NCI-H226 (cell line): ENCODE measurements around the gene RASAL1.
A peak's percentile ranks its signal among the peaks of the same experiment; 100 is the strongest.

Experiments
- DNase-seq: peaks from one replicate; pipeline ENCODE4 v3.0.0-alpha.2; 2015

The RASAL1 gene

DNA sequence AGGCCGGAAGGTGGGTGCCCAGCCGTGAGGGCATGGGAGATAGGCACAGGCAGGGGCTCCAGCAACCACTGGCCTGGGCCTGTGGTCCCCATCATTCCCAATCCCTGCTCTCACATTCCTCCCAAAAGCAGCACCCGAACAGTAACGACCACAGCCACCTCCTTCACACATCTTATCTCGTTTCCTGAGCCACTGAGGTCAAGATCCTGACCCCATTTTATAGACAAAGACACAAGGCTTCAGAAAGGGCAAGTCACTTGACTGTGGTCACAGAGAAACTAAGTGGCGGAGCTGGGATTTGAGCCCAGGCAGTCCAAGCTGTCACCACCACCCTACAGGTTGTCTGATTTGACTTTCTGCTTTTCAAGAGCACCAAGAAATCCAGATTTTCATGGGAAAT, 40.2 kb downstream of the RASAL1 start:
- no peak for DNase-seq

DNA sequence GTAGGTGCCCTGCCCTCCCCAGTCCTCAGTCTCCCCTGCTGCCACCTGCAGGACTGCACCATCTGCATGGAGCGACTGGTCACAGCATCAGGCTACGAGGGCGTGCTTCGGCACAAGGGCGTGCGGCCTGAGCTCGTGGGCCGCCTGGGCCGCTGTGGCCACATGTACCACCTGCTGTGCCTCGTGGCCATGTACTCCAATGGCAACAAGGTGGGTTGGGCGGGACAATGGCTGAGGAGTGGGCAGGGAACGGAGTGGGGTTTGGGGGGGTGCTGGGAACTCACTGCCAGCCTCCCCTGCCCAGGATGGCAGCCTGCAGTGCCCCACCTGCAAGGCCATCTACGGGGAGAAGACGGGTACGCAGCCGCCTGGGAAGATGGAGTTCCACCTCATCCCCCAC, 40.8 kb downstream of the RASAL1 start:
- no peak for DNase-seq

GRCh38 chr12:113093409-113094101, 42.0 kb downstream of the RASAL1 start:
- DNase-seq, result no peak

DNA sequence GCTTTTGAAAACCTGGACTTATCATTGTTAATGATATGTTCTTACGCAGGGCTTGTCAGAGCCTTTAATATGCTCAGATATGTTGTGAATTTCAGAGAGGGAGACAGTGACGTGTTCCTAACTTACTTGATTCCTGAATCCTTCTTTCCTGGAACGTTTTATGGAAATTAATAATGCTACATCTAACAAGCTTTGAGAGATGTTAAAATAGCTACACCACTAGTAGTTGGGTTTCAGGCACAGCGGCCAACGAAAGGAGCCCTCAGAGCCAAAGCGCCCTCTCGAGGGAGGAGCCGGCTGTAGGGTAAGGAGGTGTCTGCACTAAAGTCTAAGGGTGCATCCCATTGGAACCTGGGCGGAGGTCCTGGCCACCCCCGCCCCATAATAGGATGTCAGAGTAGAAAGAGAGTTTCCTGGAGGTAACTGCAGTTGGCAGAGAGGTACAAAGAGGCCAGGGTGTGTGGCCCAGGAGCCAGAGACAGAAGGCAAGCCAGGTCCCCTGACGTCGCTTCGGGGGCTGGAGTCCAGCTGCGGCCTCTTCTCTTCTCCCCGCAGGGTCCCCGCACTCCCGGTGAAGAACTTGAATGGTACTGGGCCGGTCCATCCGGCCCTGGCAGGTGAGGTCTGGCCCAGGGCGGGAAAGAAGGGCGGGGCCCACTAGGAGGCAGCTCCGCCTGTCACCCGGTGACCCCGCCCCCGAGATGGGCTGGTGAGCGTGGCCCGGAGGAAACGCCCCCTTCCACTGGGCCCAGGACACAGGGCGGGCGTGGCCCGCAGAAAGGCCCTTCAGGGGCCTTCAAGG, 42.8 kb downstream of the RASAL1 start:
- DNase-seq, result peak; percentile 32

GRCh38 chr12:113091506-113091905, 44.1 kb downstream of the RASAL1 start:
- no peak for DNase-seq

DNA sequence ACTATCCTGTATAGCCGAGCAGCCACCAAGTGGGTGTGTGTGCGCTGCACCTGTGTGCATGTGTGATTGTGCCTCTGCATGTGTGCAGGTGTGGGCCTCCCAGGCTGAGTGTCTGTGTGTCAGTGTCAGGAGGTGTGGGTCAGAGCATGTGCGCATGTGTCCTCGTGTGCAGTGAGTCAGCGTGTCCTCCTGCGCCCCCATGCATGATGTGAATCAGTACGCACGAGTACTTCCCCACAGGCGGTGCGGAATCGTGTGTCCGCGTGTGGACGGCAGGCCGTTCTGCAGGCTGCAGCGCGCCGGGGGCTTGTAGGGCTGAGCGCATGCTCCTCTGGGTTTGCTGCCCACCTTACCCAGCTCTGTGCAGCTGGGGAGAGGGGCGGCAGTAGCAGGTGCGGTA, 44.8 kb downstream of the RASAL1 start:
- no peak for DNase-seq

- no peak for DNase-seq
These were observed 45.7 kb downstream of the RASAL1 start for GRCh38 chr12:113089839-113090238.

GRCh38 chr12:113088971-113089756, 46.4 kb downstream of the RASAL1 start:
- DNase-seq, result no peak

DNA sequence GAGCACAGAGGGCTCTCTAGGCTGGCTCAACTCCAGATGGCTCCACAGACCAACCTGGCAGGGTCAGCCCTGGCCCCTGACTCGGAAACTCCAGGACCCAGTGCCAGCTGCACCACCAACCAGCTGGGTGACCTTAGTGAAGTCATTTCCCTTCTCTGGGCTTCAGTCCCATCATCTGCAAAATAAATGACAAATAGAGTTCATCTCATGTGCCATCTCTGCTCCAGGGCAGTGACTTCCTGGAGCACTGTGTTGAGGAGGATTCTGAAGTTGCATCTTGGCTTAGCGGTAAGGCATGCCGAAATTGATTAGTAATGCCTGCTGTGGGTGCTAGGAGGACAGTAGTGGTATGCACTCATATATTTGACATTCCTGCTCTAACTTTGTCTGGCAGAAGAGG, 47.5 kb downstream of the RASAL1 start:
- DNase-seq, result no peak

- no peak for DNase-seq
These were observed 48.4 kb downstream of the RASAL1 start for GRCh38 chr12:113087193-113087592.

DNA sequence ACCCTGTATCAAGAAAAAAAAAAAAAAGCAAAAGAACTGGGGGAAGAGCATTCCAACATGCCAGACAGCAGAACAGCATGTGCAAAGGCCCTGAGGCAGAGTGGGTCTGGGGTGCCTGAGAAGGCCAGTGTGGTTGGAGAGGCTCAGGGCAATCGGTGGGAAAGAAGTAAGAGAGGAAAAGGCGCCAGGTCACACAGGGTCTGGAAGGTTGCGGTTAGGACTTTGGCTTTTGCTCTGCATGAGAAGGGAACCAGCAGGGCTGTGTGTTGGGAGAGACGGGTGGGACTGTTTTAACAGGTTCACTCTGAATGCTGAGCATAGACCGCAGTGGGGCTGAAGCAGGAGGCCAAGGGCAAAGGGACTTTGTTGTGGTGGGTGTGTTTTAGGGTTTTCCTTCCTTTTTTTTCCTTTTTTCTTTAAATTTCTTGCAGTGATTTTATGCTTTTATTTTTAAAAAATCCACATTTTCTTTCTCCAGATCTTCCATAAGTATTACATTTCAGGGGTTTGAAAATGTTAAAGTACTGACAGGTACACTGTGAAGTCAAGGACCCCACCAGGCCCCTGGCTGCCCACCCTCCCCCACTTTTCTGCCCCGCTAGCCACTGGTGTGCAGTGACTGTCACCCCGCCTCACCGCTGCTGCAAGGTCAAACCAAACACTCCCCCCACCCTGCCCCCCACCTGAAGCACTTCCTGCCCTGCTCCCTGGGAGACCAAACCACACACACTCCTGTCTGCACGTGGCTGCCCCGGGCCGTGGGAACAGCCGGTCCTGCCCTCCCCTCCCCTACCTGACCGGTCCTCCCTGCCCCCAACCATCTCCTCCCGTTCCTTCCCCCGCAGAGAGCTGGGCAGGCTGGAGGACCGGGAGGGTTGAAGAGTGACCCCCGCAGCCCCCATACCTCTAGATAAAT, 49.1 kb downstream of the RASAL1 start:
- no peak for DNase-seq

DNA sequence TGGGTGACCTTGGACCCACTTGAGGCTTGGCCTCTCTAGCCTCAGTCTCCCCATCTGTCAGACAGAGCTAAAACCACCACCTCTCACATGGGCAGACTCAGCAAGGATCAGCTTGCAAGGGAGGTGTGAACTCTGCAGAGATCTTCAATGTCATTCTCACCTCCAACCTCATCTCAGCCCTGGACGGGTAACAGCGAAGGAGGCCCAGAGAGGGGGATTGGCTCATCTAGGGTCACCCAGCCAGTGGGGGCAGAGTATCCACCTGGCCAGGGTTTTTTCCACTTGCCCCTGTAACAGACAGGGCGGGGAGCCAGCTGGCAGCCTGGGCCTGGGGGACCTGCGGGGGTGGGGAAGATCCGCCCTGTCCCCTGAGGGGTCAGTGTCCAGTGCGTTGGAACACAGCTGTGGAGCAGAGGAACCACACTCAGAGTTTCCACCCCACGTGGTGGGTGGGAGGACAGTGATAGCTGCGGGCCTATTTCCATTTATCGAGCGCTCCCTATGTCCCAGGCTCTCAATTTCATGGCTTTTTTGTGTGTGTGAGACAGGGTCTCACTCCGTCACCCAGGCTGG, 51.6 kb downstream of the RASAL1 start:
- no peak for DNase-seq

- DNase-seq, result no peak
These were observed 52.9 kb downstream of the RASAL1 start for GRCh38 chr12:113082486-113083148.

DNA sequence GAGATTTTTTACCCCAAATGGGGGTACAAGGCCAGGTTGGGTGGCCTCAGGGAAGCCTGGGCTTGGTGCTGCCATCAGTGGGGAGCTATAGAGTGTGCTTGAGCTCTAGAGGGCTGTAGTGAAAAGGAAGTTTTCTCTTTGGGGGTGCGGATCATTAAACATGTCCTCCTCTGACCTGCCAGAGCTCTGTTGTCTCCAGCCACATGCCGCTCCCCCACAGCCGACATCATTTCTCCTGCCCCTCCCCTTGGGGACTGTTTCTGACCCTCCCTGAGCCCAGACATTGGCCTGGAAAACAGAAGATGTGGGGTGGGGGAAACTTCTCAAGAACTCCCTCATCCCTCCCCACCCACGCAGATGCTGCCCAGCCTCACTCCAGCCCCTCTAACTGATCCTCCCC, 53.7 kb downstream of the RASAL1 start:
- DNase-seq, result no peak

DNA sequence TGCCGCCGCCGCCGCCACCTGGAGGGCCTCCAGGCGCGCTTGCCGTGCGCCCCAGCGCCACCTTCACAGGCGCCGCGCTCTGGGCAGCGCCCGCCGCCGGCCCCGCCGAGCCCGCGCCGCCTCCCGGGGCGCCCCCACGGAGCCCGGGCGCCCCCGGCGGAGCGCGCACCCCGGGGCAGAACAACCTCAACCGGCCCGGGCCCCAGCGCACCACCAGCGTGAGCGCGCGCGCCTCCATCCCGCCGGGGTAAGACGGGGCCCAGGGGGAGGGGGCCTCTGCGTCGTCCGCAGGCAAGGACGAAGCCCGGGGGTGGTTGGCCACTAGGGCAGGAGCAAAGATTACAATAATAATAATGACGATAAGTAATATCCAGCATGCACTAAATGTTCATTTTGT, 57.7 kb downstream of the RASAL1 start:
- no peak for DNase-seq

DNA sequence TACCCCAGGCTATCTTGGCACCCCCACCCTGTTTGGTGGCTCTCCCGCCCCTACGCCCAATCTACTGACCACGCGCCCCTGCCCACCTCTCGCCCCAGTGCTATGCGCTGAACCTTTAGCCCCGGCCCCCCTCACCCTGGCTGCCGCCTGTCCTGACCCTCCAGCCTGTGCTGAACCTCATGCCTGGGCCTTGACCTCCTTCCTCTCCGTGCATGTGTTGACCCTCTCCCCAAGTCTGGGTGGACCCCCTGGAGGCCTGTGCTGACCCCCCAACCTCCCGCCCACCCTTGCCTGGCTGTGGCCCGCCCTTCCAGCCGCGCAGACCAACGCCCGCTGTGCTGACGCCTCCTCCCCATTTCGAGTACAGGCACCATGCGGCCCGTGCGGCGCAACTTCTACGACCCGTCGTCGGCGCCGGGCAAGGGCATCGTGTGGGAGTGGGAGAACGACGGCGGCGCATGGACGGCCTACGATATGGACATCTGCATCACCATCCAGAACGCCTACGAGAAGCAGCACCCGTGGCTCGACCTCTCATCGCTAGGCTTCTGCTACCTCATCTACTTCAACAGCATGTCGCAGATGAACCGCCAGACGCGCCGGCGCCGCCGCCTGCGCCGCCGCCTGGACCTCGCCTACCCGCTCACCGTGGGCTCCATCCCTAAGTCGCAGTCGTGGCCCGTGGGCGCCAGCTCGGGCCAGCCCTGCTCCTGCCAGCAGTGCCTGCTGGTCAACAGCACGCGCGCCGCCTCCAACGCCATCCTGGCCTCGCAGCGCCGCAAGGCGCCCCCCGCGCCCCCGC, 58.3 kb downstream of the RASAL1 start:
- DNase-seq, result no peak

- DNase-seq, result no peak
These were observed 60.4 kb downstream of the RASAL1 start for GRCh38 chr12:113075137-113075683.

DNA sequence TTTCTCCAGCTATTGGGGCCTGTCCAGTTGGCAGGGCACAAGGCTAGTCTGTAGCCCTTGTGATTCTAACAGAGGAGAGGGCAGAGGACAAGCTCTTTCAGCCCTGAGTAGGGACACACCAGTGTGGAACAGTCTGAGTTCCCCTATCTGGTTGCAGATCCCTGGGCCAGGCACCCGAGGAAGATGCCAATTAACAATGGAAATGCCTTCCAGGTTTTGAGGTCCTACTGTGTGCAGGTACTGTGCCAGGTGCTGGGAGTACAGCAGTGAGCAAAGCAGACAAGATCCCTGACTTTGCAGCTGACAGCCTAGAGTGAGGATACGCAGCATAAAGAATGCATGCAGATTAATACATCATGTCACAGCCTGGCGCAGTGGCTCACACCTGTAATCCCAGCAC, 62.0 kb downstream of the RASAL1 start:
- no peak for DNase-seq

GRCh38 chr12:113072136-113072535, 63.4 kb downstream of the RASAL1 start:
- DNase-seq, result no peak
